HepG2 (cell line): ENCODE data around the gene FKBP8. TPM values are rescaled to one million over a fixed set of nuclear protein-coding genes. Genes with fewer than 3 reads are reported as not detected.

Source experiments
- AGO2 ChIP-seq: fragments of 200-400 bp; formaldehyde crosslinking; optimal IDR thresholded peaks from 2 replicates; pipeline ENCODE3; 2017; ENCODE audit warnings: mild to moderate bottlenecking, low read depth, low read length, moderate library complexity
- CBFB ChIP-seq: sonication (generic); formaldehyde crosslinking; IDR thresholded peaks from 2 replicates; pipeline ENCODE4 v1.4.0; 2020; ENCODE audit warnings: missing genetic modification reagents
- CENPT ChIP-seq: sonication (generic); formaldehyde crosslinking; IDR thresholded peaks from 2 replicates; pipeline ENCODE4 v1.8.0; 2022; ENCODE audit warnings: low read depth, mild to moderate bottlenecking, moderate library complexity, missing genetic modification reagents
- ISX ChIP-seq: sonication (generic); formaldehyde crosslinking; conservative IDR thresholded peaks from 2 replicates; pipeline ENCODE4 v1.5.0; 2020; ENCODE audit warnings: missing genetic modification reagents
- SP1 ChIP-seq, 2 experiments: fragments of 450-650 bp in 1 of 2; sonication (generic) in 1 of 2; formaldehyde crosslinking in 1 of 2; IDR thresholded peaks; 2 replicates each; pipeline versions ENCODE4 v1.4.0 to v1.6.1; 2016 to 2020; ENCODE audit warnings: missing genetic modification reagents in 1 of 2
- ZNF20 ChIP-seq: sonication (generic); formaldehyde crosslinking; IDR thresholded peaks from 2 replicates; pipeline ENCODE4 v1.4.0; 2020; ENCODE audit warnings: mild to moderate bottlenecking, moderate library complexity, missing genetic modification reagents
- ZNF496 ChIP-seq: sonication (generic); formaldehyde crosslinking; IDR thresholded peaks from 2 replicates; pipeline ENCODE4 v1.8.1; 2023; ENCODE audit warnings: mild to moderate bottlenecking, moderate library complexity, missing genetic modification reagents; ENCODE audit not compliant: insufficient replicate concordance
- ZNF614 ChIP-seq: IDR thresholded peaks from 2 replicates; pipeline ENCODE4 v1.6.1; 2018; ENCODE audit warnings: missing biosample characterization, missing genetic modification reagents, inconsistent platforms, borderline replicate concordance
- polyA plus RNA-seq, 8 experiments: library from polyadenylated mRNA; depleted of rRNA in 3 of 8; stranded (reverse) in 7 of 8; unstranded in 1 of 8; fragments of >200 nt; fragmentation: Illumina TruSeq in 4 of 8; extraction: Trizol in 4 of 8; gene quantifications; 2 replicates each; pipeline versions ENCODE4 v1.2.1 to v1.2.3, GENCODE V29; 2011 to 2016; ENCODE audit warnings: low read depth in 4 of 8, missing spikeins in 1 of 8, mixed read lengths in 1 of 8; ENCODE audit not compliant: insufficient read depth in 1 of 8
- total RNA-seq, 5 experiments: library from RNA; depleted of rRNA; stranded (reverse); fragments of >200 nt; fragmentation: Illumina TruSeq; extraction: Trizol; gene quantifications; 2 replicates each; pipeline ENCODE4 v1.2.3, GENCODE V29; 2016; ENCODE audit warnings: low read depth in 1 of 5
- TF ChIP-seq, protein P1 (sequence below): sonication (generic); formaldehyde crosslinking; IDR thresholded peaks from 2 replicates; pipeline ENCODE4 v1.5.0; 2020; ENCODE audit warnings: mild to moderate bottlenecking, missing genetic modification reagents, borderline replicate concordance
- TF ChIP-seq, protein P2 (sequence below): sonication (generic); formaldehyde crosslinking; IDR thresholded peaks from 2 replicates; pipeline ENCODE4 v1.4.0; 2020; ENCODE audit warnings: missing genetic modification reagents, borderline replicate concordance
- TF ChIP-seq, protein P3 (sequence below): sonication (generic); formaldehyde crosslinking; IDR thresholded peaks from 2 replicates; pipeline ENCODE4 v1.4.0; 2020; ENCODE audit warnings: missing genetic modification reagents
- TF ChIP-seq, protein P4 (sequence below): sonication (generic); formaldehyde crosslinking; IDR thresholded peaks from 2 replicates; pipeline ENCODE4 v1.4.0; 2020; ENCODE audit warnings: missing genetic modification reagents

The FKBP8 gene
- total and polyA plus RNA-seq, 2 of the 13 experiments (the other 11 are each of a cell fraction or from before 2014, with no cell fraction given) = 81.7 to 93.9 TPM

DNA sequence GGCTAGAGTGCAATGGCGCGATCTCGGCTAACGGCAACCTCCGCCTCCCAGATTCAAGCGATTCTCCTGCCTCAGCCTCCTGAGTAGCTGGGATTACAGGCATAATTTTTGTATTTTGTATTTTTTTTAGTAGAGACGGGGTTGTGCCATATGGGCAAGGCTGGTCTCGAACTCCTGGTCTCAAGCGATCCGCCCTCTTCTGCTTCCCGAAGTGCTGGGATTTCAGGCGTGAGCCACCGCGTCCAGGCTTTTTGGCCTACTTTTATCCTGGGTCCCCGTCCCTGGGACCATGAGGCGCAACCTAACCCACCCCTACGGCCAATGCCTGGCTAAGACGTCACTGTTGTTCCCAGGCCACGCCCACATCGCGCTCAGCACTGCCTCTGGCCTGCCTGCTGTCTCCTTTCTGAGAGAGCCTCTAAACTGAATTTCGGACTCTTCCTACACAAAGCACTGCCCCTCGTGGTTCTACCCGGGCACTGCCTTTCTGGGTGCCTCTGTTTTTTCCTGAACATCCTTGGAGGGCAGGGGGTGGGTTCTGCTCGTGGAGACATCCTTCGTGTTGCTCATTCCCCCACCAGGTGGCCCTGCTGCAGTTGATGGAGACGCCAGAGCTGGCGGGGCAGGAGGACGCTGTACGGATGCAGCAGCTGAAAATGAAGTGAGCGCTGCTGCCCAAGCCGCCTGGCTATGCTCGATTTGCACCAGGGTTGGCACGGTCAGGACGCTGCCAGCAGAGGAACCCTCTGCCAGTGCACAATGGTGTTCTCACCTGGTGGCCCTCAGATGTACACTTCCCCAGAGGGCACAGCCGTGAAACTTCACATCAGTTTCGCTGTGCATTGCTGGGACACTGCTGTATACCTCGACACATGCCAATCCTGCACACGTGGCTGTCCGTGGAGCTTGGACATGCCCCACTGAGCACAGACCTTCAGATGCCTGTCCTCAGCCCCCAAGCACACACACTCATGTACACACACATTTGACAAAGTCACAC is 47.2 kb upstream of the FKBP8 start (continued):
- TF ChIP-seq, protein P1, sequence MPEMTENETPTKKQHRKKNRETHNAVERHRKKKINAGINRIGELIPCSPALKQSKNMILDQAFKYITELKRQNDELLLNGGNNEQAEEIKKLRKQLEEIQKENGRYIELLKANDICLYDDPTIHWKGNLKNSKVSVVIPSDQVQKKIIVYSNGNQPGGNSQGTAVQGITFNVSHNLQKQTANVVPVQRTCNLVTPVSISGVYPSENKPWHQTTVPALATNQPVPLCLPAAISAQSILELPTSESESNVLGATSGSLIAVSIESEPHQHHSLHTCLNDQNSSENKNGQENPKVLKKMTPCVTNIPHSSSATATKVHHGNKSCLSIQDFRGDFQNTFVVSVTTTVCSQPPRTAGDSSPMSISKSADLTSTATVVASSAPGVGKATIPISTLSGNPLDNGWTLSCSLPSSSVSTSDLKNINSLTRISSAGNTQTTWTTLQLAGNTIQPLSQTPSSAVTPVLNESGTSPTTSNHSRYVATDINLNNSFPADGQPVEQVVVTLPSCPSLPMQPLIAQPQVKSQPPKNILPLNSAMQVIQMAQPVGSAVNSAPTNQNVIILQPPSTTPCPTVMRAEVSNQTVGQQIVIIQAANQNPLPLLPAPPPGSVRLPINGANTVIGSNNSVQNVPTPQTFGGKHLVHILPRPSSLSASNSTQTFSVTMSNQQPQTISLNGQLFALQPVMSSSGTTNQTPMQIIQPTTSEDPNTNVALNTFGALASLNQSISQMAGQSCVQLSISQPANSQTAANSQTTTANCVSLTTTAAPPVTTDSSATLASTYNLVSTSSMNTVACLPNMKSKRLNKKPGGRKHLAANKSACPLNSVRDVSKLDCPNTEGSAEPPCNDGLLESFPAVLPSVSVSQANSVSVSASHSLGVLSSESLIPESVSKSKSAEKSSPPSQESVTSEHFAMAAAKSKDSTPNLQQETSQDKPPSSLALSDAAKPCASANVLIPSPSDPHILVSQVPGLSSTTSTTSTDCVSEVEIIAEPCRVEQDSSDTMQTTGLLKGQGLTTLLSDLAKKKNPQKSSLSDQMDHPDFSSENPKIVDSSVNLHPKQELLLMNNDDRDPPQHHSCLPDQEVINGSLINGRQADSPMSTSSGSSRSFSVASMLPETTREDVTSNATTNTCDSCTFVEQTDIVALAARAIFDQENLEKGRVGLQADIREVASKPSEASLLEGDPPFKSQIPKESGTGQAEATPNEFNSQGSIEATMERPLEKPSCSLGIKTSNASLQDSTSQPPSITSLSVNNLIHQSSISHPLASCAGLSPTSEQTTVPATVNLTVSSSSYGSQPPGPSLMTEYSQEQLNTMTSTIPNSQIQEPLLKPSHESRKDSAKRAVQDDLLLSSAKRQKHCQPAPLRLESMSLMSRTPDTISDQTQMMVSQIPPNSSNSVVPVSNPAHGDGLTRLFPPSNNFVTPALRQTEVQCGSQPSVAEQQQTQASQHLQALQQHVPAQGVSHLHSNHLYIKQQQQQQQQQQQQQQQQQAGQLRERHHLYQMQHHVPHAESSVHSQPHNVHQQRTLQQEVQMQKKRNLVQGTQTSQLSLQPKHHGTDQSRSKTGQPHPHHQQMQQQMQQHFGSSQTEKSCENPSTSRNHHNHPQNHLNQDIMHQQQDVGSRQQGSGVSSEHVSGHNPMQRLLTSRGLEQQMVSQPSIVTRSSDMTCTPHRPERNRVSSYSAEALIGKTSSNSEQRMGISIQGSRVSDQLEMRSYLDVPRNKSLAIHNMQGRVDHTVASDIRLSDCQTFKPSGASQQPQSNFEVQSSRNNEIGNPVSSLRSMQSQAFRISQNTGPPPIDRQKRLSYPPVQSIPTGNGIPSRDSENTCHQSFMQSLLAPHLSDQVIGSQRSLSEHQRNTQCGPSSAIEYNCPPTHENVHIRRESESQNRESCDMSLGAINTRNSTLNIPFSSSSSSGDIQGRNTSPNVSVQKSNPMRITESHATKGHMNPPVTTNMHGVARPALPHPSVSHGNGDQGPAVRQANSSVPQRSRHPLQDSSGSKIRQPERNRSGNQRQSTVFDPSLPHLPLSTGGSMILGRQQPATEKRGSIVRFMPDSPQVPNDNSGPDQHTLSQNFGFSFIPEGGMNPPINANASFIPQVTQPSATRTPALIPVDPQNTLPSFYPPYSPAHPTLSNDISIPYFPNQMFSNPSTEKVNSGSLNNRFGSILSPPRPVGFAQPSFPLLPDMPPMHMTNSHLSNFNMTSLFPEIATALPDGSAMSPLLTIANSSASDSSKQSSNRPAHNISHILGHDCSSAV (CRISPR knock-in tag) = no peak
- TF ChIP-seq SP1 (IDR thresholded peaks at IDR 0.05) (no peak), SP1 (CRISPR knock-in tag; IDR thresholded peaks at IDR 0.05) (no peak), CBFB (CRISPR knock-in tag) (no peak), ZNF496 (CRISPR knock-in tag) (no peak), ZNF614 (no peak), AGO2 (peak; percentile 92), ISX (CRISPR knock-in tag) (no peak), ZNF20 (no peak), CENPT (no peak)
- TF ChIP-seq, protein P2, sequence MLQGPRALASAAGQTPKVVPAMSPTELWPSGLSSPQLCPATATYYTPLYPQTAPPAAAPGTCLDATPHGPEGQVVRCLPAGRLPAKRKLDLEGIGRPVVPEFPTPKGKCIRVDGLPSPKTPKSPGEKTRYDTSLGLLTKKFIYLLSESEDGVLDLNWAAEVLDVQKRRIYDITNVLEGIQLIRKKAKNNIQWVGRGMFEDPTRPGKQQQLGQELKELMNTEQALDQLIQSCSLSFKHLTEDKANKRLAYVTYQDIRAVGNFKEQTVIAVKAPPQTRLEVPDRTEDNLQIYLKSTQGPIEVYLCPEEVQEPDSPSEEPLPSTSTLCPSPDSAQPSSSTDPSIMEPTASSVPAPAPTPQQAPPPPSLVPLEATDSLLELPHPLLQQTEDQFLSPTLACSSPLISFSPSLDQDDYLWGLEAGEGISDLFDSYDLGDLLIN (CRISPR knock-in tag) = no peak
- TF ChIP-seq, protein P3, sequence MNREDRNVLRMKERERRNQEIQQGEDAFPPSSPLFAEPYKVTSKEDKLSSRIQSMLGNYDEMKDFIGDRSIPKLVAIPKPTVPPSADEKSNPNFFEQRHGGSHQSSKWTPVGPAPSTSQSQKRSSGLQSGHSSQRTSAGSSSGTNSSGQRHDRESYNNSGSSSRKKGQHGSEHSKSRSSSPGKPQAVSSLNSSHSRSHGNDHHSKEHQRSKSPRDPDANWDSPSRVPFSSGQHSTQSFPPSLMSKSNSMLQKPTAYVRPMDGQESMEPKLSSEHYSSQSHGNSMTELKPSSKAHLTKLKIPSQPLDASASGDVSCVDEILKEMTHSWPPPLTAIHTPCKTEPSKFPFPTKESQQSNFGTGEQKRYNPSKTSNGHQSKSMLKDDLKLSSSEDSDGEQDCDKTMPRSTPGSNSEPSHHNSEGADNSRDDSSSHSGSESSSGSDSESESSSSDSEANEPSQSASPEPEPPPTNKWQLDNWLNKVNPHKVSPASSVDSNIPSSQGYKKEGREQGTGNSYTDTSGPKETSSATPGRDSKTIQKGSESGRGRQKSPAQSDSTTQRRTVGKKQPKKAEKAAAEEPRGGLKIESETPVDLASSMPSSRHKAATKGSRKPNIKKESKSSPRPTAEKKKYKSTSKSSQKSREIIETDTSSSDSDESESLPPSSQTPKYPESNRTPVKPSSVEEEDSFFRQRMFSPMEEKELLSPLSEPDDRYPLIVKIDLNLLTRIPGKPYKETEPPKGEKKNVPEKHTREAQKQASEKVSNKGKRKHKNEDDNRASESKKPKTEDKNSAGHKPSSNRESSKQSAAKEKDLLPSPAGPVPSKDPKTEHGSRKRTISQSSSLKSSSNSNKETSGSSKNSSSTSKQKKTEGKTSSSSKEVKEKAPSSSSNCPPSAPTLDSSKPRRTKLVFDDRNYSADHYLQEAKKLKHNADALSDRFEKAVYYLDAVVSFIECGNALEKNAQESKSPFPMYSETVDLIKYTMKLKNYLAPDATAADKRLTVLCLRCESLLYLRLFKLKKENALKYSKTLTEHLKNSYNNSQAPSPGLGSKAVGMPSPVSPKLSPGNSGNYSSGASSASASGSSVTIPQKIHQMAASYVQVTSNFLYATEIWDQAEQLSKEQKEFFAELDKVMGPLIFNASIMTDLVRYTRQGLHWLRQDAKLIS = no peak
- TF ChIP-seq, protein P4, sequence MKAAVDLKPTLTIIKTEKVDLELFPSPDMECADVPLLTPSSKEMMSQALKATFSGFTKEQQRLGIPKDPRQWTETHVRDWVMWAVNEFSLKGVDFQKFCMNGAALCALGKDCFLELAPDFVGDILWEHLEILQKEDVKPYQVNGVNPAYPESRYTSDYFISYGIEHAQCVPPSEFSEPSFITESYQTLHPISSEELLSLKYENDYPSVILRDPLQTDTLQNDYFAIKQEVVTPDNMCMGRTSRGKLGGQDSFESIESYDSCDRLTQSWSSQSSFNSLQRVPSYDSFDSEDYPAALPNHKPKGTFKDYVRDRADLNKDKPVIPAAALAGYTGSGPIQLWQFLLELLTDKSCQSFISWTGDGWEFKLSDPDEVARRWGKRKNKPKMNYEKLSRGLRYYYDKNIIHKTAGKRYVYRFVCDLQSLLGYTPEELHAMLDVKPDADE (CRISPR knock-in tag) = no peak
